HUES48 (cell line): ENCODE results near the gene EPC1.
"Not testable (repeated sequence)": the region's sequence is repeated elsewhere in the genome, so short reads cannot be mapped to it uniquely, and the experiment has no call there.

ENCODE experiments used
- H3K27ac ChIP-seq: one replicate; pipeline ENCODE4 v1.7.0; 2013; ENCODE audit warnings: low read depth, low read length, inconsistent platforms
- H3K27me3 ChIP-seq: 2 replicates; pipeline ENCODE4 v1.6.1; 2013; ENCODE audit warnings: mild to moderate bottlenecking, low read length; ENCODE audit not compliant: control insufficient read depth, insufficient read depth
- H3K36me3 ChIP-seq: 2 replicates; pipeline ENCODE4 v1.6.1; 2013; ENCODE audit warnings: low read length; ENCODE audit not compliant: control insufficient read depth, insufficient read depth
- H3K4me1 ChIP-seq: 2 replicates; pipeline ENCODE4 v1.6.1; 2013; ENCODE audit warnings: mild to moderate bottlenecking, low read length; ENCODE audit not compliant: control insufficient read depth, insufficient read depth
- H3K4me3 ChIP-seq: 2 replicates; pipeline ENCODE4 v1.5.1; 2013; ENCODE audit warnings: mild to moderate bottlenecking, low read depth, low read length
- H3K9ac ChIP-seq: 2 replicates; pipeline ENCODE4 v1.6.1; 2013; ENCODE audit warnings: mild to moderate bottlenecking, low read depth, low read length, moderate library complexity
- H3K9me3 ChIP-seq: 2 replicates; pipeline ENCODE4 v1.6.1; 2013; ENCODE audit warnings: low read length; ENCODE audit not compliant: control insufficient read depth, insufficient read depth

EPC1 gene, protein sequence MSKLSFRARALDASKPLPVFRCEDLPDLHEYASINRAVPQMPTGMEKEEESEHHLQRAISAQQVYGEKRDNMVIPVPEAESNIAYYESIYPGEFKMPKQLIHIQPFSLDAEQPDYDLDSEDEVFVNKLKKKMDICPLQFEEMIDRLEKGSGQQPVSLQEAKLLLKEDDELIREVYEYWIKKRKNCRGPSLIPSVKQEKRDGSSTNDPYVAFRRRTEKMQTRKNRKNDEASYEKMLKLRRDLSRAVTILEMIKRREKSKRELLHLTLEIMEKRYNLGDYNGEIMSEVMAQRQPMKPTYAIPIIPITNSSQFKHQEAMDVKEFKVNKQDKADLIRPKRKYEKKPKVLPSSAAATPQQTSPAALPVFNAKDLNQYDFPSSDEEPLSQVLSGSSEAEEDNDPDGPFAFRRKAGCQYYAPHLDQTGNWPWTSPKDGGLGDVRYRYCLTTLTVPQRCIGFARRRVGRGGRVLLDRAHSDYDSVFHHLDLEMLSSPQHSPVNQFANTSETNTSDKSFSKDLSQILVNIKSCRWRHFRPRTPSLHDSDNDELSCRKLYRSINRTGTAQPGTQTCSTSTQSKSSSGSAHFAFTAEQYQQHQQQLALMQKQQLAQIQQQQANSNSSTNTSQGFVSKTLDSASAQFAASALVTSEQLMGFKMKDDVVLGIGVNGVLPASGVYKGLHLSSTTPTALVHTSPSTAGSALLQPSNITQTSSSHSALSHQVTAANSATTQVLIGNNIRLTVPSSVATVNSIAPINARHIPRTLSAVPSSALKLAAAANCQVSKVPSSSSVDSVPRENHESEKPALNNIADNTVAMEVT

GRCh38 chr10:32346551-32347362 is at the start of gene EPC1:
Gene EPC1, minus strand, starts transcription at chr10:32347158. Its CDS starts 243 bp downstream, at chr10:32346915.
- peaks cover 34% of the 10 kb centered on the region for H3K4me1 ChIP-seq
- H3K9ac ChIP-seq, result peak within 1 kb of the TSS; percentile 100
- no peaks in the 10 kb centered on the region for H3K9me3 ChIP-seq
- H3K27me3 ChIP-seq, result no peaks in the 10 kb centered on the region
- peak within 1 kb of the TSS; percentile 100 for H3K27ac ChIP-seq
- H3K4me3 ChIP-seq, result peak within 1 kb of the TSS; percentile 100
- peaks cover 16% of the 10 kb centered on the region for H3K36me3 ChIP-seq

GRCh38 chr10:32393911-32394310 is 47.0 kb upstream of the EPC1 start:
- H3K9ac ChIP-seq, result no peak overlapping the region
- no peaks in the 10 kb centered on the region for H3K9me3 ChIP-seq
- no peaks in the 10 kb centered on the region for H3K4me1 ChIP-seq
- no peak overlapping the region for H3K27ac ChIP-seq
- H3K4me3 ChIP-seq, result no peak overlapping the region
- H3K36me3 ChIP-seq, result no peaks in the 10 kb centered on the region
- H3K27me3 ChIP-seq, result no peaks in the 10 kb centered on the region

GRCh38 chr10:32392284-32392683 is 45.3 kb upstream of the EPC1 start:
- H3K27me3 ChIP-seq, H3K4me3 ChIP-seq, H3K27ac ChIP-seq, H3K9me3 ChIP-seq, H3K36me3 ChIP-seq, H3K4me1 ChIP-seq, H3K9ac ChIP-seq: not testable (repeated sequence)

DNA sequence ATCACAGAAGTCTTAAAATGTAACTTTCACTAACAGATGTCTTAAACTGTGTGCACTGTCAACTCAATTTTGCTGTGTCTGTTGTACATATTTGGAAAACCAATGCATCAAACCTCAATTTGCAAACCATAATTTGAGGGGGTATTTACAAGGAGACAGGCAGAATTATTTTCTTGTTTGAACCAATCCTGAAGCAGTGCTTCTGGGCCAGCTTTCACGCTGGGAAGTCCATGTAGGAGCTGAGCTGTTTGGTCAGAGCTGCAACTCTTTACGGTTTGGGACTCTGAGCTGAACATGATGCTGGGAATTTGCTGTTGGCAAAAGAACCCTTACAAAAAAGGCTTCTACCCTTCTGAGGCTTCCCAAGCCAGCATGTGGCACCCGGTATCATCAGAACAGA is 43.2 kb upstream of the EPC1 start:
- Histone ChIP-seq H3K27ac (no peak overlapping the region), H3K4me3 (no peak overlapping the region), H3K36me3 (no peaks in the 10 kb centered on the region), H3K9ac (no peak overlapping the region), H3K4me1 (no peaks in the 10 kb centered on the region), H3K27me3 (no peaks in the 10 kb centered on the region), H3K9me3 (no peaks in the 10 kb centered on the region)

- H3K9me3 ChIP-seq, result no peaks in the 10 kb centered on the region
These were observed 41.5 kb upstream of the EPC1 start for GRCh38 chr10:32388258-32389027.

GRCh38 chr10:32386623-32387260 is 39.8 kb upstream of the EPC1 start:
- Histone ChIP-seq H3K4me1 (peaks cover 3% of the 10 kb centered on the region; the same call in 1 of the 2 replicates), H3K4me3 (no peak overlapping the region), H3K27ac (no peak overlapping the region), H3K36me3 (no peaks in the 10 kb centered on the region), H3K9ac (no peak overlapping the region), H3K27me3 (no peaks in the 10 kb centered on the region), H3K9me3 (no peaks in the 10 kb centered on the region)

More at GRCh38 chr10:32388258-32389027, 41.5 kb upstream of the EPC1 start:
- Histone ChIP-seq H3K36me3 (no peaks in the 10 kb centered on the region), H3K4me1 (peaks cover 3% of the 10 kb centered on the region; the same call in 1 of the 2 replicates), H3K9ac (no peak overlapping the region), H3K27me3 (no peaks in the 10 kb centered on the region), H3K4me3 (no peak overlapping the region), H3K27ac (no peak overlapping the region)

DNA sequence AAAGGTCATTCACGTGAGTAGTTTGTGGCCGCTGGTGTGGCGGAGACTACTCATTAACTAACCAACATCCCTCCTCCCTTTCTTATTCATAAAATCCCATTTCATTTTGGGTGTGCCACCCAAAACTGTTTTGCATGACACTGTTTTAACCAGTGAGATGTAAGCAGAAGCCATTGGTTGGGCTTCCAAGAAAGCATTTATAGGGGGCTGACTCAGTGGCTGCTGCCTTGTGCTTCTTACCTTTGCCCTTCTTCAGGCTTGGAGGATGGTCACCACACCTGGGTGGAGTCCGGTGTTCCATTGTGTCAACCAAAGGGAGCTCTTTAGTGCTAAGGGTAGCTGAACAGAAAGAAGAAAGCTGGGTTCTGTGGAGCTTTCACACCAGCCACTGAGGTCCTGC is 37.2 kb upstream of the EPC1 start:
- Histone ChIP-seq H3K27me3 (no peaks in the 10 kb centered on the region), H3K4me3 (no peak overlapping the region), H3K9ac (no peak overlapping the region), H3K27ac (no peak overlapping the region), H3K4me1 (peaks cover 15% of the 10 kb centered on the region), H3K9me3 (no peaks in the 10 kb centered on the region), H3K36me3 (no peaks in the 10 kb centered on the region)

- Histone ChIP-seq H3K27ac (no peak overlapping the region), H3K4me1 (peaks cover 15% of the 10 kb centered on the region), H3K9ac (no peak overlapping the region), H3K27me3 (no peaks in the 10 kb centered on the region), H3K4me3 (no peak overlapping the region), H3K9me3 (no peaks in the 10 kb centered on the region), H3K36me3 (no peaks in the 10 kb centered on the region)
These were observed 34.2 kb upstream of the EPC1 start for GRCh38 chr10:32381165-32381564.

DNA sequence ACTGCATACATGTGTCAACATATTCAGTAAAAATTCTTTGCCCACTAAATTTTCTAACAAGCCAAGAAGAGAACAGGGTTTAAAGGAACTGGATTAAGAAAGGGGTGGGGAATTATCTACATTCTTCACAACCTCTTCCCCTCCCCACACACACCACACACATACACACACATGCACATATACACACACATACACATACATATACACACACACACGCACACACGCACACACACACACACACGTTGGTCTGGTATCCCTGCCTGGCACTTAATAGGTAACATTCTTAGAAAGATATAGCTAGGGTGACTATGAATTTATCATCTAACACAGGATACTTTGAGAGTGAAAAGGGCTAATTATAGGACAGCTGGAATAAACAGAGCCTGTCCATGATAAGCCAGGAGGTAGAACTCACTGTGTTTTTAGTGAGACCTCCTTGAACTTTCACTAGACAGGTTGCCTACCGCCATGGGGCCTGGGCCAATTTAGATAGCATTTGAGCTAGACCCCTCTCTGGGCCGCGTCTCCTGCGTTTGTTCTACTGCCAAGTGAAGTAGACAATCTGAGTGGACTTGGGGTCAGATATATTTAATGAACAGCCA is 33.1 kb upstream of the EPC1 start:
- Histone ChIP-seq H3K9me3 (no peaks in the 10 kb centered on the region), H3K4me3 (peak overlapping the region; percentile 82), H3K27me3 (no peaks in the 10 kb centered on the region), H3K4me1 (peaks cover 15% of the 10 kb centered on the region), H3K27ac (peak overlapping the region; percentile 94), H3K36me3 (no peaks in the 10 kb centered on the region), H3K9ac (no peak overlapping the region; the same call in 1 of the 2 replicates)
